Neural progenitor cell (in vitro differentiated cells): ENCODE measurements around the gene TPD52L1.

Experiments used
- CTCF ChIP-seq: fragments of 200-600 bp; sonication (generic); IDR thresholded peaks from 2 replicates; pipeline ENCODE4 v1.5.1; 2017; ENCODE audit warnings: antibody characterized with exemption, mild to moderate bottlenecking
- EZH2 ChIP-seq: fragments of 200-600 bp; sonication (generic); IDR thresholded peaks from 2 replicates; pipeline ENCODE4 v1.6.1; 2017; ENCODE audit warnings: antibody characterized with exemption, mild to moderate bottlenecking, moderate library complexity

DNA sequence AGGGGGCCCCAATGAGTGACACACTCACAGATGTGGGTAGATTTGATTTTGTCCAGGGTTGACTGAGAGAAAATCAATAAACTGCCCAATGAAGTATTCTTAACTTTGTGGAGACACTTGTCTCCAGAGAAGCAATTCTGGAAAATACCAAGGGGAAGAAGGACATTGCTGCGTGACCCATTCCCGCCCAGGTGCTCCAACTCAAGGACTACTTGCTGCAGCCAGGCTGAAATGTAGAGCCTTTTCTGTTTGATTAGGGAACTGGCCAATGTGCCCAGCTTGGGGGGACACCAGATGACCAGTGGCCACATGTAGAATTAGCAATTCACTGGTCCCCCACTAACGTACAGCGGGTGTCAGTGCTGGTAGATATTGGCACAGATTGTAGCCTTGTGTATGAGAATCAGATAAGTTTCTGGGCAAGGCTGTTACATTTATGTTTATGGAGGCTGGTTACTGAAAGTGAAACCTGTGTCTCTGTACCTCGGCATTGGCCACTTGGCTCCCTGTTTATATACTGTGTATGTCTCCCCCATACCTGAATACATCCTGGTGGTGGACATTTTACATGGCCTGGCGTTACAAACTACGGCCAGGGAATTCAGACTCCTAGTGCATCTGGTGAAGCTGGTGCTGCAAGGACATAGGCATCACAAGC lies 115.9 kb downstream of the TPD52L1 start:
- no peak for TF ChIP-seq EZH2
- TF ChIP-seq CTCF, result no peak
